ENCODE results near the gene HECTD3.
A peak's percentile ranks its signal among the peaks of the same experiment; 100 is the strongest.

Gene HECTD3

DNA sequence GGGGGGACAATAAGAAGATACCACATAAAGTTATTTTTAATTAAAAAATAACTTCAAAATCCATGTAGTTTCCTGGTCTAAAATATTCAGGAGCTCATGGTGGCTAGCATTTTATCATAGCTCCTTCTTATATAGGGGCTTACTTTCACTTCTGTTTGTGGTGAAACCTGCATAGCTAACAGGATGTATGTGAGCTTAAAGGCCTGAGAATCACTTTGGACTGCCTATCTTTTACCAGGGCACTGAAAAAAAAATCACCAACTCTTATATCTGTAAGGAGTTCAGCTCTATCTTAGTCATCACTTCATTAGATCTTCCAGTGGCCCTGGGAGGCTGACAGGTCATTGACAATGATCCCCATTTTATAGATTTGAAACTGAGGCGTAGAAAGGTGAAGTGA, 22.2 kb upstream of the HECTD3 start:
- no peak for DNase-seq (ENCODE audit: low read depth)
- TF ChIP-seq, protein P1, sequence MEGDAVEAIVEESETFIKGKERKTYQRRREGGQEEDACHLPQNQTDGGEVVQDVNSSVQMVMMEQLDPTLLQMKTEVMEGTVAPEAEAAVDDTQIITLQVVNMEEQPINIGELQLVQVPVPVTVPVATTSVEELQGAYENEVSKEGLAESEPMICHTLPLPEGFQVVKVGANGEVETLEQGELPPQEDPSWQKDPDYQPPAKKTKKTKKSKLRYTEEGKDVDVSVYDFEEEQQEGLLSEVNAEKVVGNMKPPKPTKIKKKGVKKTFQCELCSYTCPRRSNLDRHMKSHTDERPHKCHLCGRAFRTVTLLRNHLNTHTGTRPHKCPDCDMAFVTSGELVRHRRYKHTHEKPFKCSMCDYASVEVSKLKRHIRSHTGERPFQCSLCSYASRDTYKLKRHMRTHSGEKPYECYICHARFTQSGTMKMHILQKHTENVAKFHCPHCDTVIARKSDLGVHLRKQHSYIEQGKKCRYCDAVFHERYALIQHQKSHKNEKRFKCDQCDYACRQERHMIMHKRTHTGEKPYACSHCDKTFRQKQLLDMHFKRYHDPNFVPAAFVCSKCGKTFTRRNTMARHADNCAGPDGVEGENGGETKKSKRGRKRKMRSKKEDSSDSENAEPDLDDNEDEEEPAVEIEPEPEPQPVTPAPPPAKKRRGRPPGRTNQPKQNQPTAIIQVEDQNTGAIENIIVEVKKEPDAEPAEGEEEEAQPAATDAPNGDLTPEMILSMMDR (conservative IDR thresholded peaks at IDR 0.05; ENCODE audit: control insufficient read depth, insufficient read depth, low read depth, low read length) = no peak
- no peak overlapping the region for H3K4me3 ChIP-seq (ENCODE audit: control insufficient read depth, low read depth, low read length)

DNA sequence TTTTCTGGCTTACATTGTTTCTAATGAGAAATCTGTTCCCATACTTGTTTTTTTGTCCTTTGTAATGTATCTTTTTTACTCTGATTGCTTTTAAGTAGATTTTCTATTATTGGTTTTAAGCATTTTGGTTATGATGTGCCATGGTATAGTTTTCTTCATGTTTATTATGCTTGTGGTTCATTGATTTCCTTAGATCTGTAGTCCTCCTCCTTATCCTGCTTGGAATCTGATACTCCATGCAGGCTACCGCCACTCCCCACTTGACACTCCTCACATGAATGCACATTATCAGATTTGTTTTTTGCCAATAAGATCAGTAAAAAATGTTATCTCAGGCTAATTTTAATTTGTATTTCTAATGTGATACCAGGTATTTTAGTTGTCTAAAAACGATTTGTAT, 21.7 kb upstream of the HECTD3 start:
- TF ChIP-seq, protein P1 (conservative IDR thresholded peaks at IDR 0.05; ENCODE audit: control insufficient read depth, insufficient read depth, low read depth, low read length) = no peak
- no peak overlapping the region for H3K4me3 ChIP-seq (ENCODE audit: control insufficient read depth, low read depth, low read length)
- DNase-seq (ENCODE audit: low read depth) = no peak

DNA sequence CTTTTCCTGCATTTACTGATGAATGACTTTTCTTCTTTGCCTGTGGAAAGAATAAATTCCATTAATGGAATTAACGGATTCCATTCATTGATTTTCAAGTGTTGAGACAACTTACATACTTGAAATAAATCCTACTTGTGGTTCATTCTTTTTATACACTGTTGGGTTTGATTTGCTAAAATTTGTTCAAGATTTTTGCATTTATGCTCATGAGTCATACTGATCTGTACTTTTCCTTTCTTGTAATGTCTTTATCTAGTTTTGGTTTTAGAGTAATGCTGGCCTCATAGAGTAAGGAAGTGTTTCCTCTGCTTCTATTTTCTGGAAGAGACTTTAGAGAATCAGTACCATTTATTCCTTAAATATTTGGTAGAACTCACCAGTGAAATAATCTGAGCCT, 15.3 kb upstream of the HECTD3 start:
- TF ChIP-seq, protein P1 (conservative IDR thresholded peaks at IDR 0.05; ENCODE audit: control insufficient read depth, insufficient read depth, low read depth, low read length) = no peak
- H3K4me3 ChIP-seq (ENCODE audit: control insufficient read depth, low read depth, low read length) = no peak overlapping the region
- DNase-seq (ENCODE audit: low read depth) = peak; percentile 12

DNA sequence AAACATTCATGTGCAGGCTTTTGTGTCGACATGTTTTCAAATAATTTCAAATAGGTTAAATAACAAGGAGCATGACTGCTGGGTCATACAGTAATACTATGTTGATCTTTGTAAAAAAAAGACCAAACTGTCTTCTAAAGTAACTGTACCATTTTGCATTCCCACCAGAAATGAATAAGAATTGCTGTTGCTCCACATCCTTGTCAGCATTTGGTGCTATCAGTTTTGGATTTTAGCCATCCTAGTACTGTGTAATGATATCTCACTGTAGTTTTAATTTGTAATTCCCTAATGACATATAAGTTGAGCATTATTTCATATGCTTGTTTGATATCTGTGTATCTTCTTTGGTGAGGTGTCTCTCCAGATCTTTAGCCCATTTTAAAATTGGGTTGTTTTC, 12.5 kb upstream of the HECTD3 start:
- H3K4me3 ChIP-seq (ENCODE audit: control insufficient read depth, low read depth, low read length) = no peak overlapping the region
- TF ChIP-seq, protein P1 (conservative IDR thresholded peaks at IDR 0.05; ENCODE audit: control insufficient read depth, insufficient read depth, low read depth, low read length) = no peak
- no peak for DNase-seq (ENCODE audit: low read depth)

DNA sequence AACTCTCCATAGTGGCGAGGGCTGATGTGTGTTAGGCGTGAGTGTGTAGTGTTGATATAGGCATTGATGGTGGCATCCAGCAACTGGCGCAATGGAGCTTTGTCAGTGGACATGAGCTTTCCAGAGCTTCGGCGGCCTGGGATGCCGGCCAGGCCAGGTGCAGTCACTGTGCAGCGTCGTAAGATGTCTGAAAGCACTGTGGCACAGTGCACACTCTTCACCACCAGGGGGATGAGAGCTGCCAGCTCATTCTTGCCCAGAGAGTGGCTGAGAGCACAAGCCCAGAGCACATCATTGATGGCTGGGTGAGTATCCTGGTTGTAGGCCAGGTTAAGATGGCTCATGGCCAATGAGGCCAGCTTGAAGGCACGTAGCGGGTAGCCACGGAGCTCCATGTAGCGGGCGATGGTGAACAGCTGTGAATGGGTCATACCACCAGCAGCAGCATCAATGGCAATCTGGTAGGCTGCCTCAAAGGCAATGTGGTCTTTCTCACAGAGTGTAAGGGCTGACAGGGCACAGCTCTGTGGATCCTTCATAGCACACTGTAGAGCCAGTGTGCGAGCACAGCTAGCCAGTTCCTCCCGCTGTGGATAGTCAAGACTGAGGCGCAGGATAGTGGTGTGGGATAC, 7.6 kb upstream of the HECTD3 start:
- H3K4me3 ChIP-seq (ENCODE audit: control insufficient read depth, low read depth, low read length) = no peak overlapping the region
- peak; percentile 58 for DNase-seq (ENCODE audit: low read depth)
- TF ChIP-seq, protein P1 (conservative IDR thresholded peaks at IDR 0.05; ENCODE audit: control insufficient read depth, insufficient read depth, low read depth, low read length) = peak; percentile 81

DNA sequence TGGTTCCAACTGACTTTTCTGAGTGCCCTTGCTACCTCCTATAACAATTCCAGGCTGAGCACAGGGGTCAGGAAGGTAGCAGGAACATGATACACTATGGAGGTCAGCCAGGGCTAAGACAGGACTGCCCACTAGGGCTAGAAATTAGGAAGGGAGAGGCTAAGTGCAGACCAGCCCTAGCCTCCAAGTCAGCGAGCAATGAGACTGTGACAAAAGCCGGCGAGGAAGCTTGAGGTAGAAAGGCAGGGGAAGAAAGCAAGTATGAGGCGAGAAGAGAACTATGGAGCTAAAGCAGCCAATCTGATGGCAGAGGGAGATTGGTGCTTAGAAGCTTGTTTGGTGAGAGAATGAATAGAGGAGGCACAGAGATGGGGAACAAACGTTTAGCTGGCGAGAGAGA, 5.6 kb upstream of the HECTD3 start:
- H3K4me3 ChIP-seq (ENCODE audit: control insufficient read depth, low read depth, low read length) = no peak overlapping the region
- TF ChIP-seq, protein P1 (conservative IDR thresholded peaks at IDR 0.05; ENCODE audit: control insufficient read depth, insufficient read depth, low read depth, low read length) = no peak
- DNase-seq (ENCODE audit: low read depth) = no peak
